ENCODE measurements around the gene AP1M1. TPM values are rescaled to one million over a fixed set of nuclear protein-coding genes. Genes with fewer than 3 reads are reported as not detected.

The AP1M1 gene
- total RNA-seq, 1 experiment from 2014 or later, result 30.3 TPM

GRCh38 chr19:16295057-16295456 lies 97.3 kb downstream of the AP1M1 start:
- Histone ChIP-seq H3K4me1 (ENCODE audit: insufficient read depth, low read length) (no peaks in the 10 kb centered on the region), H2BK12ac (ENCODE audit: insufficient read length, low read depth, low read length) (no peak overlapping the region), H2BK20ac (ENCODE audit: low read depth, low read length, poor library complexity, severe bottlenecking) (no peak overlapping the region), H3T11ph (ENCODE audit: low read length) (no peak overlapping the region), H3K27me3 (ENCODE audit: insufficient read depth, low read length) (no peaks in the 10 kb centered on the region), H3K27ac (ENCODE audit: insufficient read length, low read depth, low read length) (no peak overlapping the region), H2AK5ac (ENCODE audit: insufficient read length, low read length) (no peak overlapping the region), H3K23me2 (ENCODE audit: insufficient read length, low read depth, low read length, poor library complexity, severe bottlenecking) (no peaks in the 10 kb centered on the region), H3K18ac (ENCODE audit: insufficient read length, low read depth, low read length) (no peak overlapping the region), H4K20me1 (ENCODE audit: control insufficient read depth, insufficient read depth, insufficient read length) (no peaks in the 10 kb centered on the region), H2BK120ac (ENCODE audit: low read depth, low read length, poor library complexity, severe bottlenecking) (no peak overlapping the region), H3K9me3 (ENCODE audit: control insufficient read depth, low read depth, low read length) (no peaks in the 10 kb centered on the region), H3K23ac (ENCODE audit: insufficient read length, low read depth, low read length) (no peak overlapping the region), H2AFZ (ENCODE audit: low read length) (no peak overlapping the region), H2BK5ac (ENCODE audit: insufficient read length, low read length) (no peak overlapping the region), H3K4me2 (ENCODE audit: insufficient read depth, insufficient read length, low read length) (no peak overlapping the region), H3K56ac (ENCODE audit: insufficient read length, low read depth, low read length) (no peak overlapping the region), H3K4ac (ENCODE audit: low read depth, low read length) (no peak overlapping the region), H3K14ac (ENCODE audit: insufficient read depth, low read length) (no peak overlapping the region), H4K5ac (ENCODE audit: insufficient read length, low read depth, low read length) (no peak overlapping the region), H4K8ac (replicated peaks; ENCODE audit: insufficient read length, low read depth, low read length) (no peak overlapping the region), H3K9ac (ENCODE audit: extremely low read depth, insufficient read length, low read length) (no peak overlapping the region), H3K79me2 (ENCODE audit: insufficient read depth, low read length) (no peaks in the 10 kb centered on the region), H3K79me1 (ENCODE audit: insufficient read depth, low read depth, low read length, poor library complexity, severe bottlenecking) (no peaks in the 10 kb centered on the region), H4K91ac (ENCODE audit: insufficient read length, low read depth, low read length) (no peak overlapping the region), H2BK15ac (ENCODE audit: low read depth, low read length) (no peak overlapping the region; the same call in 1 of the 2 replicates)
- no peak for DNase-seq
- Mint-ChIP-seq H3K27me3 (ENCODE audit: low read depth) (peaks cover 5% of the 10 kb centered on the region), H3K27ac (no peak overlapping the region; a peak in 1 of 7 replicates), H3K4me1 (peaks cover 0 to 5% of the 10 kb centered on the region in 2 experiments; a peak in 2 of 4 replicates), H3K36me3 (ENCODE audit: insufficient read depth in 1 of 3, low read depth in 3 of 3) (no peaks in the 10 kb centered on the region), H3K9me3 (no peaks in the 10 kb centered on the region; a peak in 1 of 5 replicates), H3K4me3 (no peak overlapping the region)
- WGBS (ENCODE audit: extremely low coverage, insufficient read length, low lambda C conversion rate), result no CpG with 5 or more reads among the region's 12 CpGs
- no peak for TF ChIP-seq CTCF (conservative IDR thresholded peaks at IDR 0.05)

Other genes starting within 250 kb of the AP1M1 start
- not detected in 2 replicates for gene OR10H4, start 248.9 kb upstream of the AP1M1 start, total RNA-seq (2021)
- 431 TPM in 2 replicates for gene TPM4, start 121.4 kb upstream of the AP1M1 start, total RNA-seq (2021)
- gene RAB8A, start 86.0 kb upstream of the AP1M1 start, total RNA-seq (2021), result 93.8 and 103 TPM in 2 replicates
- 1.8 and 2.3 TPM in 2 replicates for gene HSH2D, start 54.2 kb upstream of the AP1M1 start, total RNA-seq (2021)
- gene CIB3, start 24.4 kb upstream of the AP1M1 start, total RNA-seq (2021), result not detected in 2 replicates
- 90.4 and 91.9 TPM in 2 replicates for gene FAM32A, start 12.5 kb upstream of the AP1M1 start, total RNA-seq (2021)
- 0.24 and 0.33 TPM in 2 replicates for gene KLF2, start 126.9 kb downstream of the AP1M1 start, total RNA-seq (2021)

Data from H9 (cell line).